Fibroblast of lung (primary cell): Measurements from ENCODE around the gene RUNX2. TPM values are rescaled to one million over a fixed set of nuclear protein-coding genes. Genes with fewer than 3 reads are reported as not detected.
A peak's percentile ranks its signal among the peaks of the same experiment; 100 is the strongest.

ENCODE experiments used
- DNase-seq, 2 donors: peaks; one replicate each; pipeline versions ENCODE4 v3.0.0 to v3.0.0-alpha.2; 2010; ENCODE audit warnings: low read depth in 2 of 2
- H2AFZ ChIP-seq: 2 replicates; pipeline ENCODE4 v1.5.1; 2012; ENCODE audit warnings: low read length, control low read depth, inconsistent platforms
- H3K27ac ChIP-seq: 2 replicates; pipeline ENCODE4 v1.5.1; 2011; ENCODE audit warnings: low read length, control low read depth; ENCODE audit not compliant: insufficient read depth
- H3K27me3 ChIP-seq: 2 replicates; pipeline ENCODE4 v1.5.1; 2011; ENCODE audit warnings: mild to moderate bottlenecking, low read length; ENCODE audit not compliant: control insufficient read depth, insufficient read depth
- H3K36me3 ChIP-seq: 2 replicates; pipeline ENCODE4 v1.5.1; 2011; ENCODE audit warnings: low read length; ENCODE audit not compliant: control insufficient read depth, insufficient read depth
- H3K4me1 ChIP-seq: 2 replicates; pipeline ENCODE4 v1.5.1; 2011; ENCODE audit warnings: low read length; ENCODE audit not compliant: control insufficient read depth, insufficient read depth; ENCODE audit errors: extremely low read depth
- H3K4me2 ChIP-seq: 2 replicates; pipeline ENCODE4 v1.5.1; 2011; ENCODE audit warnings: low read length, control low read depth; ENCODE audit not compliant: insufficient read depth; ENCODE audit errors: extremely low read depth
- H3K4me3 ChIP-seq, 4 experiments: fragments of 200-600 bp in 1 of 4; sonication (generic) in 1 of 4; replicated peaks in 1 of 4; 2 replicates each; pipeline ENCODE4 v1.5.1; 2011 to 2016; ENCODE audit warnings: low read length in 4 of 4, low read depth in 3 of 4, mild to moderate bottlenecking in 3 of 4, control low read depth in 2 of 4, inconsistent platforms in 1 of 4, mixed read lengths in 1 of 4; ENCODE audit not compliant: insufficient read depth in 1 of 4; ENCODE audit errors: control extremely low read depth in 1 of 4
- H3K79me2 ChIP-seq: 2 replicates; pipeline ENCODE4 v1.5.1; 2012; ENCODE audit warnings: mild to moderate bottlenecking, low read length, inconsistent platforms; ENCODE audit not compliant: control insufficient read depth, insufficient read depth
- H3K9ac ChIP-seq: 2 replicates; pipeline ENCODE4 v1.5.1; 2011; ENCODE audit warnings: mild to moderate bottlenecking, low read length, control low read depth; ENCODE audit not compliant: insufficient read depth
- H3K9me3 ChIP-seq: 2 replicates; pipeline ENCODE4 v1.5.1; 2012; ENCODE audit warnings: low read depth, low read length; ENCODE audit not compliant: control insufficient read depth, insufficient read depth
- H4K20me1 ChIP-seq: 2 replicates; pipeline ENCODE4 v1.5.1; 2011; ENCODE audit warnings: low read length; ENCODE audit not compliant: control insufficient read depth, insufficient read depth; ENCODE audit errors: extremely low read depth
- CTCF ChIP-seq, 2 donors: IDR thresholded peaks in 1 of 2; conservative IDR thresholded peaks in 1 of 2; 1 replicate in 1 of 2; 2 replicates in 1 of 2; pipeline ENCODE4 v1.5.1; 2011 to 2012; ENCODE audit warnings: low read length in 2 of 2, control low read depth in 1 of 2, inconsistent platforms in 1 of 2, low read depth in 1 of 2, mild to moderate bottlenecking in 1 of 2
- EZH2 ChIP-seq: IDR thresholded peaks from 2 replicates; pipeline ENCODE4 v1.5.1; 2012; ENCODE audit warnings: low read length, control low read depth, mild to moderate bottlenecking; ENCODE audit errors: missing control alignments
- polyA plus RNA-seq, 2 donors: library from polyadenylated mRNA; depleted of rRNA in 1 of 2; stranded (reverse) in 1 of 2; unstranded in 1 of 2; fragments of >200 nt; gene quantifications; 2 replicates each; pipeline ENCODE4 v1.2.1, GENCODE V29; 2011 to 2012; ENCODE audit warnings: missing spikeins in 1 of 2
- total RNA-seq: library from RNA; depleted of rRNA; stranded (reverse); fragments of >200 nt; gene quantifications from 2 replicates; pipeline ENCODE4 v1.2.1, GENCODE V29; 2014

RUNX2 gene
- total and polyA plus RNA-seq, 2 donors (not counting 1 experiment from before 2014, with no cell fraction given) = 2.5 to 4.5 TPM

GRCh38 chr6:45684476-45684875 lies 356.3 kb downstream of the RUNX2 start:
- Histone ChIP-seq H3K9me3 (peaks cover 3% of the 10 kb centered on the region), H3K4me1 (no peaks in the 10 kb centered on the region), H3K9ac (no peak overlapping the region), H3K4me2 (no peak overlapping the region), H2AFZ (no peak overlapping the region), H3K27ac (no peak overlapping the region), H4K20me1 (no peaks in the 10 kb centered on the region), H3K27me3 (no peaks in the 10 kb centered on the region), H3K36me3 (no peaks in the 10 kb centered on the region), H3K79me2 (no peaks in the 10 kb centered on the region), H3K4me3 (no peak overlapping the region)
- TF ChIP-seq EZH2 = no peak
- no peak for DNase-seq

GRCh38 chr6:45685076-45685475 lies 356.9 kb downstream of the RUNX2 start:
- TF ChIP-seq CTCF (conservative IDR thresholded peaks at IDR 0.05 in 1 of 2, IDR thresholded peaks at IDR 0.05 in 1 of 2; ENCODE audit: low read depth in 1 of 2, low read length in 2 of 2) (no peak), EZH2 (no peak)
- H3K9me3 ChIP-seq = peaks cover 3% of the 10 kb centered on the region
- no peak overlapping the region for H3K4me2 ChIP-seq
- H3K79me2 ChIP-seq = no peaks in the 10 kb centered on the region
- H2AFZ ChIP-seq = no peak overlapping the region
- H3K36me3 ChIP-seq = no peaks in the 10 kb centered on the region
- no peaks in the 10 kb centered on the region for H3K27me3 ChIP-seq
- H3K4me1 ChIP-seq = no peaks in the 10 kb centered on the region
- no peaks in the 10 kb centered on the region for H4K20me1 ChIP-seq
- H3K9ac ChIP-seq = no peak overlapping the region
- peak in 1 of 2 donors; percentile 45 for DNase-seq
- H3K4me3 ChIP-seq = no peak overlapping the region
- no peak overlapping the region for H3K27ac ChIP-seq

GRCh38 chr6:45686841-45687569 lies 358.9 kb downstream of the RUNX2 start:
- TF ChIP-seq CTCF (conservative IDR thresholded peaks at IDR 0.05 in 1 of 2, IDR thresholded peaks at IDR 0.05 in 1 of 2; ENCODE audit: low read depth in 1 of 2, low read length in 2 of 2) = no peak
- TF ChIP-seq EZH2 = no peak
- no peaks in the 10 kb centered on the region for H3K36me3 ChIP-seq
- no peak overlapping the region for H3K9ac ChIP-seq
- no peaks in the 10 kb centered on the region for H3K79me2 ChIP-seq
- no peak overlapping the region for H3K27ac ChIP-seq
- no peaks in the 10 kb centered on the region for H3K4me1 ChIP-seq
- no peak overlapping the region for H3K4me2 ChIP-seq
- no peak overlapping the region for H3K4me3 ChIP-seq
- no peak overlapping the region for H2AFZ ChIP-seq
- H4K20me1 ChIP-seq = no peaks in the 10 kb centered on the region
- no peaks in the 10 kb centered on the region for H3K27me3 ChIP-seq
- H3K9me3 ChIP-seq = no peaks in the 10 kb centered on the region
- DNase-seq = no peak
